Measurements from ENCODE around the gene TENM4. TPM values are rescaled to one million over a fixed set of nuclear protein-coding genes. Genes with fewer than 3 reads are reported as not detected.

The TENM4 gene
- total and polyA plus RNA-seq, 2 of the 8 experiments (the other 6 are each of a cell fraction or from before 2014, with no cell fraction given) = 3.5 to 7.2 TPM

GRCh38 chr11:78727816-78728215 lies 713.0 kb downstream of the TENM4 start:
- Histone ChIP-seq H2AFZ (ENCODE audit: low read length) (no peak overlapping the region), H4K91ac (replicated peaks; ENCODE audit: insufficient read length, low read length) (no peak overlapping the region), H2AK5ac (ENCODE audit: low read depth, low read length) (no peak overlapping the region), H3K4me1 (replicated peaks in 1 of 4; ENCODE audit: control insufficient read depth in 3 of 4, insufficient read depth in 4 of 4, low read length in 3 of 4) (no peaks in the 10 kb centered on the region; a peak in 1 of 7 replicates), H4K8ac (ENCODE audit: extremely low read depth, insufficient read depth, low read length) (no peak overlapping the region), H3K79me2 (ENCODE audit: control insufficient read depth in 1 of 2, insufficient read depth in 2 of 2, low read length in 2 of 2) (no peaks in the 10 kb centered on the region), H3K14ac (ENCODE audit: insufficient read length) (no peak overlapping the region), H3K23me2 (ENCODE audit: low read depth, low read length) (no peaks in the 10 kb centered on the region), H3K18ac (ENCODE audit: extremely low read depth, low read length) (no peak overlapping the region), H3K27me3 (replicated peaks in 1 of 4; ENCODE audit: control insufficient read depth in 3 of 4, extremely low read depth in 1 of 4, insufficient read depth in 3 of 4, low read length in 3 of 4) (no peaks in the 10 kb centered on the region), H2BK20ac (ENCODE audit: low read length) (no peak overlapping the region), H3K9me3 (ENCODE audit: insufficient read depth in 2 of 2, low read depth in 1 of 2, low read length in 1 of 2) (no peaks in the 10 kb centered on the region), H3K4me2 (ENCODE audit: insufficient read depth in 1 of 2, low read depth in 2 of 2, low read length in 2 of 2) (no peak overlapping the region), H3K9ac (replicated peaks in 1 of 4; ENCODE audit: extremely low read depth in 1 of 4, low read depth in 3 of 4, low read length in 3 of 4) (no peak overlapping the region), H3K23ac (ENCODE audit: insufficient read length) (no peak overlapping the region), H2BK12ac (ENCODE audit: low read depth, low read length) (no peak overlapping the region), H3K36me3 (ENCODE audit: control insufficient read depth in 2 of 4, insufficient read depth in 4 of 4, low read length in 3 of 4) (no peaks in the 10 kb centered on the region), H2BK15ac (ENCODE audit: low read length) (no peak overlapping the region), H3K79me1 (ENCODE audit: low read depth, low read length) (no peaks in the 10 kb centered on the region), H3K56ac (replicated peaks; ENCODE audit: insufficient read length, low read depth, low read length) (no peak overlapping the region), H4K20me1 (replicated peaks in 1 of 2; ENCODE audit: control insufficient read depth in 1 of 2, insufficient read depth in 2 of 2, low read length in 2 of 2) (peaks cover 2% of the 10 kb centered on the region in 2 experiments), H3K4ac (replicated peaks; ENCODE audit: insufficient read length, low read depth, low read length) (no peak overlapping the region), H3K4me3 (ENCODE audit: extremely low read depth in 1 of 4, insufficient read depth in 2 of 4, low read depth in 3 of 4, low read length in 4 of 4) (no peak overlapping the region), H2BK5ac (ENCODE audit: low read depth, low read length) (no peak overlapping the region), H3K27ac (ENCODE audit: low read depth, low read length) (no peak overlapping the region), H4K5ac (ENCODE audit: insufficient read length, low read depth, low read length) (no peak overlapping the region), H2BK120ac (replicated peaks; ENCODE audit: low read depth, low read length) (no peak overlapping the region)
- TF ChIP-seq RAD21 (IDR thresholded peaks at IDR 0.05 in 1 of 2, conservative IDR thresholded peaks at IDR 0.05 in 1 of 2; ENCODE audit: low read depth in 2 of 2, low read length in 2 of 2) = no peak
- no peak for TF ChIP-seq ASH2L (IDR thresholded peaks at IDR 0.05; ENCODE audit: low read length)
- no peak for TF ChIP-seq KDM1A (IDR thresholded peaks at IDR 0.05; ENCODE audit: borderline replicate concordance, low read length)
- no peak for TF ChIP-seq SIRT6 (IDR thresholded peaks at IDR 0.05; ENCODE audit: low read length)
- no peak for TF ChIP-seq CTBP2 (IDR thresholded peaks at IDR 0.05; ENCODE audit: borderline replicate concordance, insufficient read depth, insufficient read length, low read length)
- no peak for TF ChIP-seq SRF (IDR thresholded peaks at IDR 0.05; ENCODE audit: low read depth, low read length)
- FAIRE-seq (no peak), DNase-seq (ENCODE audit: low read depth in 1 of 2, low spot score in 2 of 2) (no peak)
- POLR2A ChIA-PET (ENCODE audit: partially characterized antibody) = no interaction called here
- WGBS, 2 experiments (ENCODE audit: extremely low coverage in 1 of 2, insufficient coverage in 1 of 2, insufficient read length in 1 of 2, insufficient replicate concordance in 2 of 2, low coverage in 1 of 2, low lambda C conversion rate in 2 of 2, missing lambda C conversion rate in 1 of 2) = 83% methylated on average over 5 of the region's 5 CpGs; no CpG with 5 or more reads in 1 of the 2 experiments
- CTCF ChIA-PET (ENCODE audit: partially characterized antibody) = interaction anchor here (1.0 to 2.2 kb wide), 6 partner anchors 9 to 83 kb away, joined by 3 to 7 read pairs (median 5); no protein-coding TSS in a partner anchor
